WERI-Rb-1 (cell line): ENCODE data around the gene HAUS2.
"Not testable (repeated sequence)": the region's sequence is repeated elsewhere in the genome, so short reads cannot be mapped to it uniquely, and the experiment has no call there.

Experiments used
- DNase-seq: peaks from one replicate; pipeline ENCODE4 v3.0.0-alpha.2; 2020
- H3K27ac ChIP-seq: fragments of 250-450 bp; sonication (Bioruptor Pico); 2 replicates; pipeline ENCODE4 v1.5.1; 2020; ENCODE audit warnings: mild to moderate bottlenecking, moderate library complexity
- H3K27me3 ChIP-seq: fragments of 250-450 bp; sonication (Bioruptor Pico); 2 replicates; pipeline ENCODE4 v1.5.1; 2021; ENCODE audit warnings: mild to moderate bottlenecking, low read depth, moderate library complexity; ENCODE audit not compliant: insufficient read depth, severe bottlenecking
- H3K36me3 ChIP-seq: fragments of 250-450 bp; sonication (Bioruptor Pico); 2 replicates; pipeline ENCODE4 v1.5.1; 2020; ENCODE audit warnings: mild to moderate bottlenecking, moderate library complexity
- H3K4me3 ChIP-seq: 2 replicates; pipeline ENCODE4 v1.5.1; 2011; ENCODE audit warnings: low read depth, mild to moderate bottlenecking, control low read depth, low read length
- H3K9me3 ChIP-seq: fragments of 250-450 bp; sonication (Bioruptor Pico); 2 replicates; pipeline ENCODE4 v1.5.1; 2021; ENCODE audit warnings: mild to moderate bottlenecking, moderate library complexity; ENCODE audit not compliant: severe bottlenecking
- TF ChIP-seq, protein P1 (sequence below): IDR thresholded peaks from 2 replicates; pipeline ENCODE4 v1.5.1; 2011; ENCODE audit warnings: low read depth, mild to moderate bottlenecking, control low read depth, inconsistent platforms, low read length

HAUS2 gene

GRCh38 chr15:42553554-42553953 lies 4.9 kb downstream of the HAUS2 start:
- no peak for DNase-seq
- no peak overlapping the region for H3K4me3 ChIP-seq
- peaks cover 29% of the 10 kb centered on the region for H3K36me3 ChIP-seq
- TF ChIP-seq, protein P1, sequence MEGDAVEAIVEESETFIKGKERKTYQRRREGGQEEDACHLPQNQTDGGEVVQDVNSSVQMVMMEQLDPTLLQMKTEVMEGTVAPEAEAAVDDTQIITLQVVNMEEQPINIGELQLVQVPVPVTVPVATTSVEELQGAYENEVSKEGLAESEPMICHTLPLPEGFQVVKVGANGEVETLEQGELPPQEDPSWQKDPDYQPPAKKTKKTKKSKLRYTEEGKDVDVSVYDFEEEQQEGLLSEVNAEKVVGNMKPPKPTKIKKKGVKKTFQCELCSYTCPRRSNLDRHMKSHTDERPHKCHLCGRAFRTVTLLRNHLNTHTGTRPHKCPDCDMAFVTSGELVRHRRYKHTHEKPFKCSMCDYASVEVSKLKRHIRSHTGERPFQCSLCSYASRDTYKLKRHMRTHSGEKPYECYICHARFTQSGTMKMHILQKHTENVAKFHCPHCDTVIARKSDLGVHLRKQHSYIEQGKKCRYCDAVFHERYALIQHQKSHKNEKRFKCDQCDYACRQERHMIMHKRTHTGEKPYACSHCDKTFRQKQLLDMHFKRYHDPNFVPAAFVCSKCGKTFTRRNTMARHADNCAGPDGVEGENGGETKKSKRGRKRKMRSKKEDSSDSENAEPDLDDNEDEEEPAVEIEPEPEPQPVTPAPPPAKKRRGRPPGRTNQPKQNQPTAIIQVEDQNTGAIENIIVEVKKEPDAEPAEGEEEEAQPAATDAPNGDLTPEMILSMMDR, result no peak
- H3K9me3 ChIP-seq, result no peaks in the 10 kb centered on the region
- H3K27me3 ChIP-seq, result no peaks in the 10 kb centered on the region
- H3K27ac ChIP-seq, result no peak overlapping the region

GRCh38 chr15:42556550-42557207 lies 8.0 kb downstream of the HAUS2 start:
- DNase-seq, H3K27ac ChIP-seq, H3K27me3 ChIP-seq, H3K4me3 ChIP-seq, H3K9me3 ChIP-seq: not testable (repeated sequence)
- H3K36me3 ChIP-seq, result peaks cover 52% of the 10 kb centered on the region

- no peaks in the 10 kb centered on the region for H3K9me3 ChIP-seq
- no peak for DNase-seq
- H3K27ac ChIP-seq, result no peak overlapping the region
- TF ChIP-seq, protein P1, result no peak
- H3K36me3 ChIP-seq, result peaks cover 66% of the 10 kb centered on the region
- no peak overlapping the region for H3K4me3 ChIP-seq
- H3K27me3 ChIP-seq, result no peaks in the 10 kb centered on the region
Measured at GRCh38 chr15:42558739-42559138, 10.1 kb downstream of the HAUS2 start.

- Histone ChIP-seq H3K9me3 (no peaks in the 10 kb centered on the region), H3K27me3 (no peaks in the 10 kb centered on the region), H3K27ac (peak within 1 kb of the TSS; percentile 83), H3K36me3 (peaks cover 5% of the 10 kb centered on the region; the same call in 1 of the 2 replicates), H3K4me3 (peak within 1 kb of the TSS; percentile 93)
- TF ChIP-seq, protein P1, result no peak
- DNase-seq, result peak; percentile 99
Measured at GRCh38 chr15:42575188-42576039, 26.8 kb downstream of the HAUS2 start, which contains the start of gene STARD9. TSS of gene STARD9 (plus strand) at chr15:42575606. CDS start at chr15:42575716, 110 bp downstream.

DNA sequence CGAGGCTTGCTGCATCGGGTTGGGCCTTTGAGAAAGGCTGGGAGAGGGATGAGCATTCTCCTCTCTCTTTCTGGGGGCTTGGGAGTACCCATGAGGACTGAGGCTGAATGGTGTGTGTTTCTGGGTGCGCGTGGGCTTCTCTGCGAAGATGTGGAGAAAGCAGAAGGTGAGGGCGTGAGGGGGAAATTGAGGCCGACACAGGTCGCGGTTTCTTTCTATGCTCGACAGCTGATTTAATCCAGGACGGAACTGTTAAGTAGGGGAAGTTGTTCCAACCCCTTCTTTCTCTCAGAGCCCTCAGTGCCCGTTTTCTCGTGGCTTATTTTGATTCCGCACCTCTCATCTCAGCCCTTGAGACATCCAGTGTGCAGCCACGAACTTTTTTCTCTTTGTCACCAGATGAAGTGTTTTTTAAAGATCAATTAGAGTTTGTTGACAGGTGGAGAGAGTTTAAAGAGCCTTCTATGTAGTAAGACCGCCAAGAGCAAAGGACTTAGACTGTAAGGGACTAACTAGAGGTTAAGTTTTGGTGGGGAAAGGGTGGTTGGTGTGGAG lies 27.5 kb downstream of the HAUS2 start:
- Histone ChIP-seq H3K27ac (peak overlapping the region; percentile 83), H3K9me3 (no peaks in the 10 kb centered on the region), H3K27me3 (no peaks in the 10 kb centered on the region), H3K36me3 (peaks cover 5% of the 10 kb centered on the region; the same call in 1 of the 2 replicates), H3K4me3 (peak overlapping the region; percentile 93)
- DNase-seq, result no peak
- TF ChIP-seq, protein P1, result no peak

DNA sequence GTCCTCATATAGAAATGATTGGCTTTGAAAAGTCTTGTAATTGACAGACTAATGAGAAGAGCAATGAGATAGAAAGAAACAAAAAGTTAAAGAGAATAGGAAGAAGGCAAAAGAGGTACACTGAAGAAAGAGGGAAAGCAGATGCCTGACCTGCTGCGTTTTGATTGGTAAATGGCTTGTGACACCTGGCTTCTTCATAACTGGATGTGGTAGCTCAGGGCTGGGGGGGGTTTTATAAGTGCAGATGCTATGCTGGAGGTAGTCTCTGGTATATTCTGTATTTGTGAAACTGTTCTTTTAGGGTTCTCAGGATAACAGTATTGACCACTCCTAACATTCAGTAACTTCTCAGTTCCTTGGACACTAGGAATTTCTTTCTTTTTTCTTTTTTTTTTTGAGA lies 28.1 kb downstream of the HAUS2 start:
- no peak overlapping the region; the same call in 1 of the 2 replicates for H3K4me3 ChIP-seq
- no peak overlapping the region for H3K27ac ChIP-seq
- TF ChIP-seq, protein P1, result no peak
- no peak for DNase-seq
- H3K9me3 ChIP-seq, result no peaks in the 10 kb centered on the region
- peaks cover 5% of the 10 kb centered on the region; the same call in 1 of the 2 replicates for H3K36me3 ChIP-seq
- no peaks in the 10 kb centered on the region for H3K27me3 ChIP-seq
